Measurements from ENCODE around the gene LRP1B.
"Not testable (repeated sequence)": the region's sequence is repeated elsewhere in the genome, so short reads cannot be mapped to it uniquely, and the experiment has no call there.

DNA sequence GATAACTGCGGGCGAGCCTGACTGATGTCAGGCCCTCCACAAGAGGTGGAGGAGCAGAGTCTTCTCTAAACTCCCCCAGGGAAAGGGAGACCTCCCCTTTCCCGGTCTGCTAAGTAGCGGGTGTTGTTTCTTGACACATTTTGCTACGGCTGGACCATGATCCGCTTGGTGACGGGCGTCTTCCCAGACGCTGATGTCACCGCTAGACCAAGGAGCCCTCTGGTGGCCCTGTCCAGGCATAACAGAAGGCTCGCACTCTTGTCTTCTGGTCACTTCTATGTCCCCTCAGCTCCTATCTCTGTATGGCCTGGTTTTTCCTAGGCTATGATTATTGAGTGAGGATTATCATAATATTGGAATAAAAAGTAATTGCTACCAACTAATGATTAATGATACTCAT lies 1166.5 kb downstream of the LRP1B start:
- TF ChIP-seq, protein P1, sequence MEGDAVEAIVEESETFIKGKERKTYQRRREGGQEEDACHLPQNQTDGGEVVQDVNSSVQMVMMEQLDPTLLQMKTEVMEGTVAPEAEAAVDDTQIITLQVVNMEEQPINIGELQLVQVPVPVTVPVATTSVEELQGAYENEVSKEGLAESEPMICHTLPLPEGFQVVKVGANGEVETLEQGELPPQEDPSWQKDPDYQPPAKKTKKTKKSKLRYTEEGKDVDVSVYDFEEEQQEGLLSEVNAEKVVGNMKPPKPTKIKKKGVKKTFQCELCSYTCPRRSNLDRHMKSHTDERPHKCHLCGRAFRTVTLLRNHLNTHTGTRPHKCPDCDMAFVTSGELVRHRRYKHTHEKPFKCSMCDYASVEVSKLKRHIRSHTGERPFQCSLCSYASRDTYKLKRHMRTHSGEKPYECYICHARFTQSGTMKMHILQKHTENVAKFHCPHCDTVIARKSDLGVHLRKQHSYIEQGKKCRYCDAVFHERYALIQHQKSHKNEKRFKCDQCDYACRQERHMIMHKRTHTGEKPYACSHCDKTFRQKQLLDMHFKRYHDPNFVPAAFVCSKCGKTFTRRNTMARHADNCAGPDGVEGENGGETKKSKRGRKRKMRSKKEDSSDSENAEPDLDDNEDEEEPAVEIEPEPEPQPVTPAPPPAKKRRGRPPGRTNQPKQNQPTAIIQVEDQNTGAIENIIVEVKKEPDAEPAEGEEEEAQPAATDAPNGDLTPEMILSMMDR (IDR thresholded peaks at IDR 0.05; ENCODE audit: low read depth, low read length, poor library complexity, severe bottlenecking), result not testable (repeated sequence)
- TF ChIP-seq EZH2phosphoT487 (IDR thresholded peaks at IDR 0.05; ENCODE audit: borderline replicate concordance, low read length), result not testable (repeated sequence)
